Activated T-cell treated with anti-CD3 and anti-CD28 coated beads, Interleukin-2, amount 50 U/mL, for 72 hours (primary cell): Measurements from ENCODE around the gene CREB5. TPM values are rescaled to one million over a fixed set of nuclear protein-coding genes. Genes with fewer than 3 reads are reported as not detected.

Experiments used
- ATAC-seq, 2 donors: fragments of 150-1000 bp; cut with Tn5 transposase; replicated peaks in 1 of 2; 2 replicates each; pipeline ENCODE4 v1.10.0; 2021; ENCODE audit warnings: moderate library complexity in 2 of 2, mild to moderate bottlenecking in 1 of 2
- DNase-seq, 2 donors: peaks; one replicate each; pipeline ENCODE4 v3.0.0; 2021 to 2022; ENCODE audit warnings: mixed read lengths in 1 of 2
- H3K27ac Mint-ChIP-seq: one replicate; pipeline ENCODE4 v1.8.0; 2022; ENCODE audit warnings: mild to moderate bottlenecking, moderate library complexity, mixed read lengths
- H3K27me3 Mint-ChIP-seq: one replicate; pipeline ENCODE4 v1.8.0; 2022; ENCODE audit warnings: low read depth, mixed read lengths
- H3K36me3 Mint-ChIP-seq, 2 donors: one replicate each; pipeline ENCODE4 v1.8.0; 2022; ENCODE audit warnings: mixed read lengths in 2 of 2, mild to moderate bottlenecking in 1 of 2; ENCODE audit not compliant: insufficient read depth in 2 of 2
- H3K4me1 Mint-ChIP-seq: one replicate; pipeline ENCODE4 v1.8.0; 2022; ENCODE audit warnings: low read depth, mixed read lengths
- H3K4me3 Mint-ChIP-seq, 2 donors: one replicate each; pipeline ENCODE4 v1.8.0; 2022; ENCODE audit warnings: mild to moderate bottlenecking in 2 of 2, mixed read lengths in 2 of 2, moderate library complexity in 2 of 2
- H3K9me3 Mint-ChIP-seq, 2 donors: one replicate each; pipeline ENCODE4 v1.8.0; 2022; ENCODE audit warnings: mixed read lengths in 2 of 2
- total RNA-seq, 2 donors: library from RNA; stranded (reverse); gene quantifications; one replicate each; pipeline ENCODE4 v1.2.3, GENCODE V29; 2022

CREB5 gene
- total RNA-seq, 2 donors from 2014 or later, result 1.2 to 1.9 TPM

DNA sequence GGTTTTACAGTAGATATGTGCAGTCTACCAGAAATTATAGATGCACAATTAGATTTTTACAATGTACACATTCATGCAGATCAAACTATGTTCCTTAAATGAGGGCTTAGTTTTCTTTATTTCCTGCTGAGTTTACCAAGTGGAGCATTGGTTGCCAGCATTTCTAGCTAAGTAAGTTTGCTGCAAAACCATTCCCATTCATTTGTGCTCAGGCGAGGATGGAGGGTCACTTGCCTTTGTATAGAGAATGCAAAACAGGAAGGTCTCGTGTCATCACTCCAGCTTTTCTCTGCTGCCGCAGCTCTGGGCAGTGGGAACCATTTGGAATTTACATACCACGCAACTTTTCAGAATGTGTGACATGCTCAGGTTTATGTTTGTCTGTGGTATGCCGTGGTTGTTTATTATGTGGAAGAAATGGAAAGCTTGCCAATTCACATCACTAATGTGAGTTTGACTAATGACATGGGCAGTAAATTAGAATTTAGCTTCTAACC is 347.2 kb downstream of the CREB5 start:
- no peak for ATAC-seq
- H3K9me3 Mint-ChIP-seq, result no peaks in the 10 kb centered on the region
- no peaks in the 10 kb centered on the region for H3K4me1 Mint-ChIP-seq
- no peak overlapping the region for H3K27ac Mint-ChIP-seq
- DNase-seq, result no peak
- H3K27me3 Mint-ChIP-seq, result peaks cover 7% of the 10 kb centered on the region
- no peak overlapping the region for H3K4me3 Mint-ChIP-seq
- no peaks in the 10 kb centered on the region for H3K36me3 Mint-ChIP-seq

GRCh38 chr7:28761505-28761904 is 349.2 kb downstream of the CREB5 start:
- Mint-ChIP-seq H3K36me3 (no peaks in the 10 kb centered on the region), H3K27me3 (peaks cover 7% of the 10 kb centered on the region), H3K4me3 (no peak overlapping the region), H3K4me1 (no peaks in the 10 kb centered on the region), H3K27ac (no peak overlapping the region), H3K9me3 (no peaks in the 10 kb centered on the region)
- no peak for ATAC-seq
- no peak for DNase-seq

DNA sequence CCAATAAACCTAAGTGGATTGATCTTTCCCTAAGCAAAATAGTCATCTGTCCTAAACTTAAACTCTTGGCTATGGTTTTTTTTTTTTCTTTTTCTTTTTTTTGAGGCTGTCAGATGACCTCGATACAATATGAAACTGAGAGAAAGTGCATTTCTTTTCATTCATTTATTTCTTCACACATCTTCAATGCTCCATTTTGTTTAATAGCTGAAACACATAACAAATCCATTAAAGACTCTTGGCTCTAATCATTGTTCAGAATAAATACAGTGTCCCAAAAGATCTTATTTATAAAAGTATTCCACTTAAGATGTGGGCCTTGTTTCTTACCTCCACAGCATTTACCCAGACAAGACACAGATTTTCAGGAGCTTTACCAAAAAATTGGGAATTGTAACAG is 350.3 kb downstream of the CREB5 start:
- Mint-ChIP-seq H3K4me1 (no peaks in the 10 kb centered on the region), H3K9me3 (no peaks in the 10 kb centered on the region), H3K27ac (no peak overlapping the region), H3K36me3 (no peaks in the 10 kb centered on the region), H3K27me3 (peaks cover 7% of the 10 kb centered on the region), H3K4me3 (no peak overlapping the region)
- DNase-seq (no peak), ATAC-seq (no peak)

GRCh38 chr7:28766359-28766758 is 354.0 kb downstream of the CREB5 start:
- Mint-ChIP-seq H3K9me3 (no peaks in the 10 kb centered on the region), H3K4me3 (no peak overlapping the region), H3K27ac (no peak overlapping the region), H3K36me3 (no peaks in the 10 kb centered on the region), H3K4me1 (no peaks in the 10 kb centered on the region), H3K27me3 (peaks cover 13% of the 10 kb centered on the region)
- ATAC-seq (no peak), DNase-seq (no peak)

GRCh38 chr7:28767356-28767755 is 355.0 kb downstream of the CREB5 start:
- Mint-ChIP-seq H3K27me3 (peaks cover 17% of the 10 kb centered on the region), H3K9me3 (no peaks in the 10 kb centered on the region), H3K4me3 (no peak overlapping the region), H3K27ac (no peak overlapping the region), H3K4me1 (no peaks in the 10 kb centered on the region), H3K36me3 (no peaks in the 10 kb centered on the region)
- DNase-seq, result no peak
- no peak for ATAC-seq

DNA sequence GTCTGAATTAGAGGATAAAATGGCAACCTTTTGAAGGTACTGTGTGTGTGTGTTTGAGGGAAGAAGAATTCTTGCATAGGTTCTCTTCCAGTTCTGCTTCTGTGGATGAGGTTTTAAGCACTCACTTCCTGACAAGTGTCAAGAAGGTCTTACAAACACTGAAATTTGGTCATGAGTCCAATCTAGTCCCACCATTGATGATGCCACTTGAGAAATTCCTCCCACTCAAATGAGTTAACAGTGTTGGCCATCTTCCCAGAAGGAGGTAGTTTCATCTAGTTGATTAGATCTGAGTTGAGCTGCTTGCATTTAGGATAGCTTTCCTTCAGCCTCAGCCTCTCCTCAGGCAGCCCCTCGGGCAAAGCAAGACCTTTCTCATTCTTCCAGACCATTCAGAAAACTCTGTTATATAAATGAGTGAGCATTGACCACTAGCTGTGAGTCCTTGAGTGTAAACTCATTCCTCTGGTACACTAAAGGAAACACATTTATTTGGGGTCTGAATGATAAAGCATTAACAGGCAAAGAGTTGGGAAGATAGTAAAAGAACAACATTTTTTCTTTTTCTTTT is 356.3 kb downstream of the CREB5 start:
- ATAC-seq, result no peak

DNA sequence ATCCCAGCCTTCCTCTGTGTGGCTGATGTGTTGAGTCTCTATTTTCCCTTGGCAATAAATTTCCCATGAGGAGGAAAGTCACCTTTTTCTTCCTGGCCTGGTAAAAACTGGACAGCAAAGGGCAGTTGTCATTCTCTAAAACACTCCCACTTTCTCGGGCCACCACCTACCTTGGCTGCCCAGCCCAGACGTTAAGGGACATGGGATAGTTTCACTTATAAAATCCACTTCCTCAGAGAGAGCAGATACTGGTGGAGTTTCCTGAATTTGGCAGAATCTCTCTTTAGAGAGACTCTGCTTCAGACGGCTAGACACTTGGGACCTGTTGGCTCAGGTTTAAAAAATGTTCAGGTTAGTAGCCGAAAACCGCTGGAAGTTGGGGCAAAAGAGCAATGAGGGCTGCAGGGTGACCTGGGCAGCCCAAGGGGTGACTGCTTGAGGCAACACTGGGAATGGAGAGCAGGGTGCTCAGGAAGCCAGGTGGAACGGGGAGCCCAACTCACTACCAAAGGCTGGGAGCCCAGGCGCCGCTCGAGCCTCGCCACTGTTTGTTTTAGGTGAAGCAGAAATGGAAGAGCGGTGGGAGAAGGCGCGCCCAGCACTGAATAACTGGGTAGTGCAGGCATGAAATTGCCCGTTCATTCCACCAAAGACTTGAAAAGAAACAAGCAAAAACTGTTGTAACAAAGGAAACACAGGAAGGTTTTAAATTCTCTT is 359.7 kb downstream of the CREB5 start:
- H3K36me3 Mint-ChIP-seq, result no peaks in the 10 kb centered on the region
- H3K27ac Mint-ChIP-seq, result no peak overlapping the region
- H3K9me3 Mint-ChIP-seq, result peaks cover 0 to 1% of the 10 kb centered on the region in 2 donors
- DNase-seq (no peak), ATAC-seq (no peak)
- H3K4me3 Mint-ChIP-seq, result no peak overlapping the region
- peaks cover 17% of the 10 kb centered on the region for H3K27me3 Mint-ChIP-seq
- H3K4me1 Mint-ChIP-seq, result no peaks in the 10 kb centered on the region

More for the DNA sequence above, 356.3 kb downstream of the CREB5 start:
- Mint-ChIP-seq H3K27me3 (peaks cover 17% of the 10 kb centered on the region), H3K4me3 (no peak overlapping the region), H3K27ac (no peak overlapping the region), H3K9me3 (no peaks in the 10 kb centered on the region), H3K4me1 (no peaks in the 10 kb centered on the region), H3K36me3 (no peaks in the 10 kb centered on the region)
- no peak for DNase-seq

DNA sequence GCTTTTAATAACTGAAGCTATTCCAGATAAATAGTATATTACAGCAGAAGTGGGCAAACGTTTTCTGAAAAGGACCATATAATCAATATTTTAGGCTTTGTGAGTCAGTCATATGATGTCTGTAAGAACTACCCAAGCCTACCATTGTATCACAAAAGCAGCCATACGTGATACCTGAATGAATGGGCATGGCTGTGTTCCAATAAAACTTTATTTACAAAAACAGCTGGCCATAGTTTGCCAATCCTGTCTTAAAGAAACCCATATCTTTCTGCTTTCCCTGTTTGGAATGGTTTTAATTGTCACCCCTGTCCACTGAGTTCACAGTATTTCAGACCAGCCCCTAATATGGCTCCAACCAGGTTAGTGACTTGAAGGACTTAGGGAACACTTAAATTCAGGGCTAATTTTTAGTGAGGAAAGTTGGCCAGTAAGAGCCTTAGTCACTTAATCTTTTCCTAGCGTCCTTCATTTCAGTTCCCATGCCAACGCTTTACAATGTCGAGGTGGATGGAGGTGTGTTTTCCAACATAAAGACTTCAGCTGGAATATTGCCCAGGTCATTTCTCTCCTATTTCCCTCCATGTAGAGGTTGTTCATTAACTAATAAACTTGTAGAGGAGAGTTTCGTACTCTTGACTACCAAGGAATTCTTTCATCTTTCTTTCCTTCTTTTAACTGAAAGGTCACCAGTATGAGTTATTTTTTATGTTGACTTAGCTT is 361.3 kb downstream of the CREB5 start:
- Mint-ChIP-seq H3K36me3 (no peaks in the 10 kb centered on the region), H3K4me3 (no peak overlapping the region), H3K9me3 (peaks cover 0 to 1% of the 10 kb centered on the region in 2 donors), H3K4me1 (no peaks in the 10 kb centered on the region), H3K27ac (no peak overlapping the region), H3K27me3 (peaks cover 22% of the 10 kb centered on the region)
- no peak for ATAC-seq
- no peak for DNase-seq

DNA sequence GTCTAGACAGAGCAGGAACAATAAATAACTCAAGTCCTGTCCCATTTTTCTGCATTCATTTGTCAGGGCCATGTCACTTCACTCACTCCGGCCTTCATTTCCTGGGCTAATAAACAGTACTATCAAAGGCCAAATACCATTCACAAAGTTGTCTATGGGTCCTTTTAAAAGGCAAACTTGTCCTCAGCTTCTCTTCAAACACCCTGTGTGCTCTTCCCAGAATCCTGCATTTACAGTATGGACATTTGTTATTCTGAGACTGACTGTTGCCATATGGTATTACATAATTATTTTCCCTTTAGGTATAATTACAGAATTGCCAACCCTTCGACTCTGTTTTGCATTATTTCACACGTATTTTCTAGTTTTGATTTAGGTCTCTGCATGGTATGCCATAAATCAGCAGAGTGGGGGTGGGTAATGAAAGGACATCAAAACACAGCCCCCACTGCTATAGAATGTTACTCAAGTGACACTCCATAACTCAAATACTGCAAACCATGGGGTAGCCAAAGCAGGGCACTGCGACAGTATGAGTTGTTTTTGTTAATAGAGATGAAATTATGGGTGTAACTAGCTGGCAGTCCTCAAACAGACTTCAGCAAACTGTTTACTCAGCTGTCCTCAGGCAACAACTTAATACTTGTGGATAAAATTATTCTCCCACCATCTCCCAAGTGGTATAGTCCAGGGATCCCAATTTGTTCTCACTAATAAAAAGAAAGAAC is 362.1 kb downstream of the CREB5 start:
- no peak overlapping the region for H3K27ac Mint-ChIP-seq
- H3K9me3 Mint-ChIP-seq, result peaks cover 0 to 1% of the 10 kb centered on the region in 2 donors
- no peak for ATAC-seq
- peaks cover 29% of the 10 kb centered on the region for H3K27me3 Mint-ChIP-seq
- no peaks in the 10 kb centered on the region for H3K4me1 Mint-ChIP-seq
- no peaks in the 10 kb centered on the region for H3K36me3 Mint-ChIP-seq
- H3K4me3 Mint-ChIP-seq, result no peak overlapping the region
- DNase-seq, result no peak

- no peaks in the 10 kb centered on the region for H3K36me3 Mint-ChIP-seq
- no peak overlapping the region for H3K27ac Mint-ChIP-seq
- peaks cover 0 to 1% of the 10 kb centered on the region in 2 donors for H3K9me3 Mint-ChIP-seq
- no peak for ATAC-seq
- H3K4me1 Mint-ChIP-seq, result no peaks in the 10 kb centered on the region
- no peak overlapping the region for H3K4me3 Mint-ChIP-seq
- no peak for DNase-seq
- H3K27me3 Mint-ChIP-seq, result peaks cover 18% of the 10 kb centered on the region
Observed at GRCh38 chr7:28776463-28777157, 364.3 kb downstream of the CREB5 start.

DNA sequence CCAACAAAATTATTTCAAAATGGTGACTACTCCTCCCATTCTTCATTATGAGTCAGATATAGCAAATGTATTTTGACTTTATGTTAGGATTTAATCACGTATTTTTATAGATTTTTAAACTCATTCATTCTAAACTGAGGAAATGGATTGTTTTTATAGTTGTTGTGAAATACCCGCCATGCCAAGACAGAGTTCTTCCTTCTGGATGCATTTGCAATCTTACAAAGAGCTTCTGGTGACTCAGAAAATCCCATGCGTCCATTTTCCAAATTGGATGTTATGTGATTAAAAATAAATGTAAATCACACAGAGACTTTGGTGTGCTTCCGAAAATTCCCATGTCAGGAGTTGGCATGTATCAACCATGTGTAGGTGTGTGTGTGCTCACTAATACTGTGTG is 366.5 kb downstream of the CREB5 start:
- Mint-ChIP-seq H3K27me3 (peaks cover 11% of the 10 kb centered on the region), H3K4me3 (no peak overlapping the region), H3K9me3 (peaks cover 0 to 1% of the 10 kb centered on the region in 2 donors), H3K27ac (no peak overlapping the region), H3K36me3 (no peaks in the 10 kb centered on the region), H3K4me1 (no peaks in the 10 kb centered on the region)
- ATAC-seq (no peak), DNase-seq (no peak)

DNA sequence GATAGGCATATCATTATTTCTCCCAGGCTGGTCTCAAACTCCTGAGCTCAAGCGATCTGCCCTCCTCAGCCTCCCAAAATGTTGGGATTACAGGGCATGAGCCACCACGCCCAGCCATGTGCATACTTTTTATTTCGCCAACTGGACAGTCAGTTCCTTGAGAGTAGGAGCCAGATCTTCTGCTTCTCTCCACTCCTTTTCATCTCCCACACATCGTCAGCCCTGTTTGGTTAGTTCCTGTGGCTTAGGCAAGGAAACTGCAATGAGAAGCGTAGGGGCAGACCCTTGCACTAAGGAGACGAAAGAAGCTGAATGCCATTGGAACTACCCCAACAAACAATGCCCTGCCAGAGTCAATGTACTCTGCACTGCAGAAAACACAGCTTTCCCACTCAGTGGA is 367.6 kb downstream of the CREB5 start:
- Mint-ChIP-seq H3K9me3 (peaks cover 0 to 1% of the 10 kb centered on the region in 2 donors), H3K4me3 (no peak overlapping the region), H3K27ac (no peak overlapping the region), H3K36me3 (no peaks in the 10 kb centered on the region), H3K27me3 (peaks cover 11% of the 10 kb centered on the region), H3K4me1 (no peaks in the 10 kb centered on the region)
- ATAC-seq (no peak), DNase-seq (no peak)
